NB4 (cell line): ENCODE measurements around the gene COL5A1.

ENCODE experiments used
- CTCF ChIP-seq: IDR thresholded peaks from one replicate; pipeline ENCODE4 v1.5.1; 2012; ENCODE audit warnings: low read depth, low read length
- MYC ChIP-seq: IDR thresholded peaks from 2 replicates; pipeline ENCODE4 v1.6.1; 2011; ENCODE audit warnings: low read depth, low read length

DNA sequence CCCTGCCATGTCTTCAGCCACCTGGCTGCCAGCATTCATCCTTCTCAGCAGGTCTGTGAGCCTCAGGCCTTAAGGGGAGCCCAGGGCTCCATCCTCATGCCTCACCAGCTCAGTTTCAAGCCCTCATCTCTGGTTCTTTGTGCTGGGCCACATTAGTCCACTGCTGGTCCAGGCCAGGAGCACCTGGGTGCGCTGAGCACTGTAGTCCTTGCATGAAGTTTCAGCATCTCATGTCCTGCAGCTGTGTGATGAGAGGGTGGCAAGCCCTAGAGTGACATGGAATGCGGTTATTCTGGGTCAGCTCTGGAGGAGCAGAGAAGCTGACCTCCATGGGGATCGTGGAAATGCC lies 42.7 kb downstream of the COL5A1 start:
- TF ChIP-seq CTCF: no peak
- no peak for TF ChIP-seq MYC
